HepG2 (cell line): Measurements from ENCODE around the gene SNX13. TPM values are rescaled to one million over a fixed set of nuclear protein-coding genes. Genes with fewer than 3 reads are reported as not detected.

ENCODE experiments used
- ARNT2 ChIP-seq: sonication (generic); formaldehyde crosslinking; IDR thresholded peaks from 2 replicates; pipeline ENCODE4 v1.8.0; 2022; ENCODE audit warnings: mild to moderate bottlenecking, low read depth, missing genetic modification reagents, moderate library complexity
- CTCF ChIP-seq: sonication (generic); formaldehyde crosslinking; IDR thresholded peaks from 2 replicates; pipeline ENCODE4 v1.5.0; 2020; ENCODE audit warnings: mild to moderate bottlenecking, missing genetic modification reagents, moderate library complexity
- FOXC1 ChIP-seq: sonication (generic); formaldehyde crosslinking; IDR thresholded peaks from 2 replicates; pipeline ENCODE4 v1.8.0; 2022; ENCODE audit warnings: mild to moderate bottlenecking, missing genetic modification reagents, borderline replicate concordance
- GATA4 ChIP-seq: sonication (generic); IDR thresholded peaks from 2 replicates; pipeline ENCODE4 v1.6.1; 2016; ENCODE audit warnings: antibody characterized with exemption, low read depth, borderline replicate concordance
- MAZ ChIP-seq, 2 experiments: sonication (generic) in 1 of 2; formaldehyde crosslinking in 1 of 2; IDR thresholded peaks; 2 replicates each; pipeline versions ENCODE4 v1.5.0 to v1.6.1; 2012 to 2020; ENCODE audit warnings: low read depth in 2 of 2, mild to moderate bottlenecking in 2 of 2, borderline replicate concordance in 1 of 2, improper control_type of control experiment in 1 of 2, low read length in 1 of 2, missing genetic modification reagents in 1 of 2, moderate library complexity in 1 of 2
- NFKB2 ChIP-seq: sonication (generic); formaldehyde crosslinking; IDR thresholded peaks from 2 replicates; pipeline ENCODE4 v1.4.0; 2020; ENCODE audit warnings: missing genetic modification reagents, borderline replicate concordance
- NPAS2 ChIP-seq: sonication (generic); formaldehyde crosslinking; IDR thresholded peaks from 2 replicates; pipeline ENCODE4 v1.8.0; 2022; ENCODE audit warnings: mild to moderate bottlenecking, missing genetic modification reagents, borderline replicate concordance
- PAX8 ChIP-seq: sonication (generic); formaldehyde crosslinking; IDR thresholded peaks from 2 replicates; pipeline ENCODE4 v1.8.0; 2022; ENCODE audit warnings: mild to moderate bottlenecking, missing genetic modification reagents, borderline replicate concordance
- RCOR2 ChIP-seq: IDR thresholded peaks from 2 replicates; pipeline ENCODE4 v1.6.1; 2016; ENCODE audit warnings: missing biosample characterization, missing genetic modification reagents
- SMAD3 ChIP-seq: sonication (generic); formaldehyde crosslinking; IDR thresholded peaks from 2 replicates; pipeline ENCODE4 v1.4.0; 2020; ENCODE audit warnings: missing genetic modification reagents
- TCF7 ChIP-seq: sonication (generic); IDR thresholded peaks from 2 replicates; pipeline ENCODE4 v1.6.1; 2016; ENCODE audit warnings: antibody characterized with exemption, low read depth
- TRIM22 ChIP-seq: fragments of 450-650 bp; IDR thresholded peaks from 2 replicates; pipeline ENCODE4 v1.6.1; 2017
- YY1 ChIP-seq: IDR thresholded peaks from 2 replicates; pipeline ENCODE4 v1.6.1; 2011; ENCODE audit warnings: low read length, low read depth, moderate library complexity, mild to moderate bottlenecking; ENCODE audit not compliant: insufficient read depth, insufficient replicate concordance
- ZBTB34 ChIP-seq: sonication (generic); formaldehyde crosslinking; IDR thresholded peaks from 2 replicates; pipeline ENCODE4 v1.8.0; 2022; ENCODE audit warnings: mild to moderate bottlenecking, missing genetic modification reagents
- ZC3H13 ChIP-seq: sonication (generic); formaldehyde crosslinking; IDR thresholded peaks from 2 replicates; pipeline ENCODE4 v1.8.1; 2023; ENCODE audit warnings: mild to moderate bottlenecking, missing genetic modification reagents, moderate library complexity
- ZFP82 ChIP-seq: sonication (generic); formaldehyde crosslinking; IDR thresholded peaks from 2 replicates; pipeline ENCODE4 v1.5.1; 2020; ENCODE audit warnings: mild to moderate bottlenecking, missing genetic modification reagents, borderline replicate concordance
- ZNF124 ChIP-seq: sonication (generic); formaldehyde crosslinking; IDR thresholded peaks from 2 replicates; pipeline ENCODE4 v1.4.0; 2020; ENCODE audit warnings: missing genetic modification reagents
- ZNF136 ChIP-seq: sonication (generic); formaldehyde crosslinking; IDR thresholded peaks from 2 replicates; pipeline ENCODE4 v1.8.1; 2022; ENCODE audit warnings: low read depth, mild to moderate bottlenecking, moderate library complexity, missing genetic modification reagents
- ZNF256 ChIP-seq: sonication (generic); formaldehyde crosslinking; conservative IDR thresholded peaks from 2 replicates; pipeline ENCODE4 v1.4.0; 2020; ENCODE audit warnings: missing genetic modification reagents
- ZNF296 ChIP-seq: sonication (generic); formaldehyde crosslinking; conservative IDR thresholded peaks from 2 replicates; pipeline ENCODE4 v1.5.0; 2020; ENCODE audit warnings: mild to moderate bottlenecking, missing genetic modification reagents
- ZNF550 ChIP-seq: sonication (generic); formaldehyde crosslinking; IDR thresholded peaks from 2 replicates; pipeline ENCODE4 v1.4.0; 2020; ENCODE audit warnings: mild to moderate bottlenecking, missing genetic modification reagents, borderline replicate concordance
- polyA plus RNA-seq, 8 experiments: library from polyadenylated mRNA; depleted of rRNA in 3 of 8; stranded (reverse) in 7 of 8; unstranded in 1 of 8; fragments of >200 nt; fragmentation: Illumina TruSeq in 4 of 8; extraction: Trizol in 4 of 8; gene quantifications; 2 replicates each; pipeline versions ENCODE4 v1.2.1 to v1.2.3, GENCODE V29; 2011 to 2016; ENCODE audit warnings: low read depth in 4 of 8, missing spikeins in 1 of 8, mixed read lengths in 1 of 8; ENCODE audit not compliant: insufficient read depth in 1 of 8
- total RNA-seq, 5 experiments: library from RNA; depleted of rRNA; stranded (reverse); fragments of >200 nt; fragmentation: Illumina TruSeq; extraction: Trizol; gene quantifications; 2 replicates each; pipeline ENCODE4 v1.2.3, GENCODE V29; 2016; ENCODE audit warnings: low read depth in 1 of 5
- TF ChIP-seq, protein P1 (sequence below): sonication (generic); formaldehyde crosslinking; IDR thresholded peaks from 2 replicates; pipeline ENCODE4 v1.5.0; 2020; ENCODE audit warnings: missing genetic modification reagents, mild to moderate bottlenecking, borderline replicate concordance
- TF ChIP-seq, protein P2 (sequence below): sonication (generic); formaldehyde crosslinking; IDR thresholded peaks from 2 replicates; pipeline ENCODE4 v1.5.1; 2020; ENCODE audit warnings: missing genetic modification reagents, mild to moderate bottlenecking, borderline replicate concordance

The SNX13 gene
- total and polyA plus RNA-seq, 2 of the 13 experiments (the other 11 are each of a cell fraction or from before 2014, with no cell fraction given) = 14.3 to 32.3 TPM

DNA sequence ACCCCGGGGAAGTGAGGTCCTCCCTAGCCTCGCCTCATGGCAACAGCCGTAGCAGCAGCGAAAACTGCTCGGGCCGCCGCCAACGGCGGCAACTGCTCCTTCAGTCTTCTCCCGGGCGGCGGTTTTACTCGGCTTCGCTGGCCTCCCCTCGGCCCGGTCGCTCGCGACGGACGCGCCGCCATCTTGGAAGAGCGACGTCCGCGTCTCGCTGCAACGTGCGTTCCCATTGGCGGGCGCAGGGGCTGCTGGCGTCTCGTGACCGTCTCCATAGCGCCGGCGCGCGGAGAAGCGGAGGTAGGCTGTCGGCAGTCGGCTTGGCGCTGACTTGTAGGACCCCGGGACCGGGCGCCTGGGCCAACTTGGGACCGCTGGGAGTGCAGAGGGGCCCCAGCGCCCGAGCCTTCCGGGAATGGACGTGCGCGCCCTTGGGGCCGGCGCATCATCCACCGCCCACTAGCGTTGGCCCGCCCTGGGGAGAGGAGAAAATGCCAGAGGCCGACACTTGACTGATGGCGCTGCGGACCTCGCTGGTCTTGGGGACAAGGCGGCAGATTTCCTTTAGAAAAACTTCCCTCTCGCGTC is at the start of gene SNX13 (continued):
- TF ChIP-seq ZNF136 (CRISPR knock-in tag) (no peak; the same call in 1 of the 2 replicates), CTCF (CRISPR knock-in tag) (peak; percentile 81), TRIM22 (no peak), ZC3H13 (no peak), NFKB2 (no peak; the same call in 1 of the 2 replicates), FOXC1 (CRISPR knock-in tag) (peak; percentile 64; the same call in 1 of the 2 replicates), ZNF550 (CRISPR knock-in tag) (no peak; the same call in 1 of the 2 replicates), GATA4 (no peak), ARNT2 (CRISPR knock-in tag) (peak; percentile 71; the same call in 1 of the 2 replicates), MAZ (IDR thresholded peaks at IDR 0.05; ENCODE audit: borderline replicate concordance, low read depth, low read length) (no peak), MAZ (CRISPR knock-in tag; IDR thresholded peaks at IDR 0.05; ENCODE audit: low read depth) (peak; percentile 43), RCOR2 (CRISPR knock-in tag) (peak; percentile 36; the same call in 1 of the 2 replicates), SMAD3 (CRISPR knock-in tag) (0 out of 2 replicates have a peak, but pooled peaks have one; percentile 59), ZNF124 (peak; percentile 99), ZFP82 (CRISPR knock-in tag) (no peak), YY1 (peak; percentile 97), ZNF256 (CRISPR knock-in tag) (0 out of 2 replicates have a peak, but pooled peaks have one; percentile 32), PAX8 (CRISPR knock-in tag) (0 out of 2 replicates have a peak, but pooled peaks have one; percentile 60), ZNF296 (CRISPR knock-in tag) (no peak), NPAS2 (CRISPR knock-in tag) (no peak), TCF7 (no peak), ZBTB34 (no peak)
- TF ChIP-seq, protein P1, sequence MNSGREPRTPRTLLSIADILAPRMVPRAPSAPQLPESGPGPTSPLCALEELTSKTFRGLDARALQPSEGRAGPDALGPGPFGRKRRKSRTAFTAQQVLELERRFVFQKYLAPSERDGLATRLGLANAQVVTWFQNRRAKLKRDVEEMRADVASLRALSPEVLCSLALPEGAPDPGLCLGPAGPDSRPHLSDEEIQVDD (CRISPR knock-in tag) = no peak
- TF ChIP-seq, protein P2, sequence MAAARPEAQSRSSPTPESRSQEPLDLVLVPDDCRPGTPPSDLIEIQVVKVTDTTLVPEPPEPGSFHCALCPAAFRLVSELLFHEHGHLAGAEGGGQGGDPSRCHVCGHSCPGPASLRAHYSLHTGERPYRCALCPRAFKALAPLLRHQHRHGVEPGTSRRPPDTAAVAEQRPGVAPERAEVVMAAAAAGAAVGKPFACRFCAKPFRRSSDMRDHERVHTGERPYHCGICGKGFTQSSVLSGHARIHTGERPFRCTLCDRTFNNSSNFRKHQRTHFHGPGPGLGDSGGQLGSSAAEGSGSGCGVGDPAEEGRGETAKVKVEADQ = no peak
